ENCODE results near the gene SBF2.

The SBF2 gene

GRCh38 chr11:9796266-9796665 lies 497.8 kb downstream of the SBF2 start:
- Histone ChIP-seq H3K36me3 (ENCODE audit: low read depth) (peaks cover 3% of the 10 kb centered on the region; the same call in 1 of the 2 replicates), H3K9me3 (ENCODE audit: severe bottlenecking) (no peaks in the 10 kb centered on the region), H3K4me3 (ENCODE audit: severe bottlenecking) (no peak overlapping the region), H3K27ac (ENCODE audit: poor library complexity, severe bottlenecking) (no peak overlapping the region), H3K4me1 (ENCODE audit: insufficient read depth, poor library complexity, severe bottlenecking) (peaks cover 3% of the 10 kb centered on the region), H3K27me3 (ENCODE audit: insufficient read depth, poor library complexity, severe bottlenecking) (no peaks in the 10 kb centered on the region)
- TF ChIP-seq, protein P1, sequence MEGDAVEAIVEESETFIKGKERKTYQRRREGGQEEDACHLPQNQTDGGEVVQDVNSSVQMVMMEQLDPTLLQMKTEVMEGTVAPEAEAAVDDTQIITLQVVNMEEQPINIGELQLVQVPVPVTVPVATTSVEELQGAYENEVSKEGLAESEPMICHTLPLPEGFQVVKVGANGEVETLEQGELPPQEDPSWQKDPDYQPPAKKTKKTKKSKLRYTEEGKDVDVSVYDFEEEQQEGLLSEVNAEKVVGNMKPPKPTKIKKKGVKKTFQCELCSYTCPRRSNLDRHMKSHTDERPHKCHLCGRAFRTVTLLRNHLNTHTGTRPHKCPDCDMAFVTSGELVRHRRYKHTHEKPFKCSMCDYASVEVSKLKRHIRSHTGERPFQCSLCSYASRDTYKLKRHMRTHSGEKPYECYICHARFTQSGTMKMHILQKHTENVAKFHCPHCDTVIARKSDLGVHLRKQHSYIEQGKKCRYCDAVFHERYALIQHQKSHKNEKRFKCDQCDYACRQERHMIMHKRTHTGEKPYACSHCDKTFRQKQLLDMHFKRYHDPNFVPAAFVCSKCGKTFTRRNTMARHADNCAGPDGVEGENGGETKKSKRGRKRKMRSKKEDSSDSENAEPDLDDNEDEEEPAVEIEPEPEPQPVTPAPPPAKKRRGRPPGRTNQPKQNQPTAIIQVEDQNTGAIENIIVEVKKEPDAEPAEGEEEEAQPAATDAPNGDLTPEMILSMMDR (IDR thresholded peaks at IDR 0.05; ENCODE audit: poor library complexity, severe bottlenecking): no peak
- DNase-seq (ENCODE audit: low spot score) (no peak), ATAC-seq (ENCODE audit: low read depth) (no peak)

- peaks cover 34% of the 10 kb centered on the region for H3K36me3 ChIP-seq (ENCODE audit: low read depth)
- ATAC-seq (ENCODE audit: low read depth) (no peak), DNase-seq (ENCODE audit: low spot score) (no peak)
- no peaks in the 10 kb centered on the region for H3K9me3 ChIP-seq (ENCODE audit: severe bottlenecking)
- no peaks in the 10 kb centered on the region for H3K4me1 ChIP-seq (ENCODE audit: insufficient read depth, poor library complexity, severe bottlenecking)
- H3K27ac ChIP-seq (ENCODE audit: poor library complexity, severe bottlenecking): no peak overlapping the region
- TF ChIP-seq, protein P1 (IDR thresholded peaks at IDR 0.05; ENCODE audit: poor library complexity, severe bottlenecking): no peak
- no peak overlapping the region for H3K4me3 ChIP-seq (ENCODE audit: severe bottlenecking)
- no peaks in the 10 kb centered on the region for H3K27me3 ChIP-seq (ENCODE audit: insufficient read depth, poor library complexity, severe bottlenecking)
These were observed 503.3 kb downstream of the SBF2 start for GRCh38 chr11:9790703-9791102.

DNA sequence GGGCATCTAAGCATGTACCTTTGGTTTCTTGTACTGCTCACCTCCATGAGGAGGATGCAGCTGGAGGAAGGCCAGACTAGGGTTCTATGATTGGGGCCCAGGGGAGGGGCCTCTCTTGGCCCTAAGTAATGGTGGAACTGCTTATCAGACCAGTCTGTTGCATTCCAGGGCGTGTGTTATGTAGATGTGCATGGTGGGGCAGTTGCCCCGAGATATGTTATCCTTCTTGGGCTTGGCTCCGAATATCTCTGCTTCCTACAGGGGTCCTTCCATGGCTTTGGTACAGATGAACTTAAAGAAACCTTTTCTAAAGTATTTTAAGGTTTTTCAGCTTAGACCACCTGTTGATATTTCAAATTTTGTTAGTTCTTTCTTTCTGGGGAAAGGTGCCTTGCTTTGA lies 504.1 kb downstream of the SBF2 start:
- TF ChIP-seq, protein P1 (IDR thresholded peaks at IDR 0.05; ENCODE audit: poor library complexity, severe bottlenecking): no peak
- ATAC-seq (ENCODE audit: low read depth) (no peak), DNase-seq (ENCODE audit: low spot score) (no peak)
- no peak overlapping the region for H3K27ac ChIP-seq (ENCODE audit: poor library complexity, severe bottlenecking)
- no peaks in the 10 kb centered on the region for H3K27me3 ChIP-seq (ENCODE audit: insufficient read depth, poor library complexity, severe bottlenecking)
- H3K4me3 ChIP-seq (ENCODE audit: severe bottlenecking): no peak overlapping the region
- peaks cover 39% of the 10 kb centered on the region for H3K36me3 ChIP-seq (ENCODE audit: low read depth)
- H3K9me3 ChIP-seq (ENCODE audit: severe bottlenecking): no peaks in the 10 kb centered on the region
- H3K4me1 ChIP-seq (ENCODE audit: insufficient read depth, poor library complexity, severe bottlenecking): no peaks in the 10 kb centered on the region

- no peaks in the 10 kb centered on the region for H3K9me3 ChIP-seq (ENCODE audit: severe bottlenecking)
- no peak overlapping the region for H3K4me3 ChIP-seq (ENCODE audit: severe bottlenecking)
- peaks cover 42% of the 10 kb centered on the region for H3K36me3 ChIP-seq (ENCODE audit: low read depth)
- H3K27me3 ChIP-seq (ENCODE audit: insufficient read depth, poor library complexity, severe bottlenecking): no peaks in the 10 kb centered on the region
- TF ChIP-seq, protein P1 (IDR thresholded peaks at IDR 0.05; ENCODE audit: poor library complexity, severe bottlenecking): no peak
- no peak overlapping the region for H3K27ac ChIP-seq (ENCODE audit: poor library complexity, severe bottlenecking)
- no peaks in the 10 kb centered on the region for H3K4me1 ChIP-seq (ENCODE audit: insufficient read depth, poor library complexity, severe bottlenecking)
- ATAC-seq (ENCODE audit: low read depth): no peak
- DNase-seq (ENCODE audit: low spot score): no peak
These were observed 506.0 kb downstream of the SBF2 start for GRCh38 chr11:9787981-9788521.

GRCh38 chr11:9787260-9787659 lies 506.8 kb downstream of the SBF2 start:
- DNase-seq (ENCODE audit: low spot score): no peak

More at GRCh38 chr11:9787260-9787659, 506.8 kb downstream of the SBF2 start:
- no peak overlapping the region for H3K27ac ChIP-seq (ENCODE audit: poor library complexity, severe bottlenecking)
- H3K9me3 ChIP-seq (ENCODE audit: severe bottlenecking): no peaks in the 10 kb centered on the region
- ATAC-seq (ENCODE audit: low read depth): no peak
- TF ChIP-seq, protein P1 (IDR thresholded peaks at IDR 0.05; ENCODE audit: poor library complexity, severe bottlenecking): no peak
- no peaks in the 10 kb centered on the region for H3K27me3 ChIP-seq (ENCODE audit: insufficient read depth, poor library complexity, severe bottlenecking)
- no peak overlapping the region for H3K4me3 ChIP-seq (ENCODE audit: severe bottlenecking)
- peaks cover 42% of the 10 kb centered on the region for H3K36me3 ChIP-seq (ENCODE audit: low read depth)
- no peaks in the 10 kb centered on the region for H3K4me1 ChIP-seq (ENCODE audit: insufficient read depth, poor library complexity, severe bottlenecking)
